Erythroblast (primary cell): Measurements from ENCODE around the gene HAUS7.

Experiments
- GATA1 ChIP-seq: IDR thresholded peaks from 2 replicates; pipeline ENCODE4 v1.6.1; 2011; ENCODE audit warnings: low read depth, mild to moderate bottlenecking, control low read depth, low read length, moderate library complexity
- POLR2A ChIP-seq: IDR thresholded peaks from 2 replicates; pipeline ENCODE4 v1.6.1; 2011; ENCODE audit warnings: mild to moderate bottlenecking, low read length

DNA sequence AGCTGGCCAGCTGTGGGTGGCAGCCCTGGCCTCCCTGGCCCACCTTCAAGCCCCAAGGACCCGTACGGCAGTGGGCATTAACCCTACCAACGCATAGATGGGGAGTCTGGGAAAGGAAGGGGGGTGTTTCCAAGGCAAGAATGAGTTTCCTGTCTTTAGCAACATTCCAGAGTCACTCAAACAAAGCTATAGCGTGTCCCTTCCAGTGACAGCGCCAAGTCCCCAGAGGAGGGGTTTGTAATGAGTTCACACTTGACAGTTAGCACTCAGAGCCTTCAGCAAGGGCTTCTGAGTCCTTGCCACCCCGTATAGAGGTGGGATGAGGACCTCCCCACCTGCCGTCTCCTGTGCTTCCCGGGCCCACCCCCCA lies 26.2 kb upstream of the HAUS7 start:
- no peak for TF ChIP-seq POLR2A
- TF ChIP-seq GATA1: no peak
